Activated T-cell treated with anti-CD3 and anti-CD28 coated beads, Interleukin-2, amount 50 U/mL, for 4 hours (primary cell): ENCODE results near the gene DLGAP3. TPM values are rescaled to one million over a fixed set of nuclear protein-coding genes. Genes with fewer than 3 reads are reported as not detected.

Experiments
- ATAC-seq, 2 donors: fragments of 200-7000 bp; cut with Tn5 transposase; one replicate each; pipeline ENCODE4 v1.10.0; 2021
- DNase-seq: peaks from one replicate; pipeline ENCODE4 v3.0.0-alpha.2; 2020
- H3K27me3 Mint-ChIP-seq: one replicate; pipeline ENCODE4 v1.8.0; 2021; ENCODE audit warnings: low read depth, mixed read lengths
- H3K36me3 Mint-ChIP-seq: one replicate; pipeline ENCODE4 v1.8.0; 2022; ENCODE audit warnings: mixed read lengths; ENCODE audit not compliant: insufficient read depth
- H3K4me1 Mint-ChIP-seq: one replicate; pipeline ENCODE4 v1.8.0; 2021; ENCODE audit warnings: low read depth, mixed read lengths
- H3K4me3 Mint-ChIP-seq: one replicate; pipeline ENCODE4 v1.8.0; 2021; ENCODE audit warnings: mild to moderate bottlenecking, moderate library complexity, mixed read lengths
- H3K9me3 Mint-ChIP-seq: one replicate; pipeline ENCODE4 v1.8.0; 2021; ENCODE audit warnings: mixed read lengths
- total RNA-seq, 3 donors: library from RNA; stranded (reverse); gene quantifications; one replicate each; pipeline ENCODE4 v1.2.1, GENCODE V29; 2021

The DLGAP3 gene
- total RNA-seq, 3 donors from 2014 or later: 0.98 to 1.5 (median 1.0) TPM

GRCh38 chr1:34904236-34905097, 25.0 kb downstream of the DLGAP3 start:
- H3K4me1 Mint-ChIP-seq: no peaks in the 10 kb centered on the region
- no peaks in the 10 kb centered on the region for H3K9me3 Mint-ChIP-seq
- H3K4me3 Mint-ChIP-seq: no peak overlapping the region
- ATAC-seq (no peak), DNase-seq (no peak)
- H3K36me3 Mint-ChIP-seq: no peaks in the 10 kb centered on the region
- peaks cover 12% of the 10 kb centered on the region for H3K27me3 Mint-ChIP-seq

DNA sequence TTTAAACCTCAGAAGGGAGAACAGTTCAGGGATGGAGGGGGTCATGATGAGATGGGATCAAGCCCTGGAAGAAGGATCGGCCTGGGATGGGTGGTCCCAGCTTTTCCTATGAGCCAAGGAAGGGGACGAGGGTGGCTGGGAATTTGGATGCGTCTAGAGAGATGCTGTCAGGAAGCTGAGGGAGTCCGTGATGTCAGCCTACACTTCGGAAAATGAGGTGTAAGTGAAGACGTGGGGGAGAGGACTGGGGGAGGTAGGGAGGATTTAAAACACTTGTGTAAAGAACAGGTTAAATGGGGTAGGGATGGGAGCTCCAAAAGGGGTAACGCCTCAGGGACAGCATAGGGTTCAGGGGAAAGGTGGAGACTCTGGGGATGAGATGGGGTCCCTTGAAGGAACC, 27.5 kb downstream of the DLGAP3 start:
- Mint-ChIP-seq H3K4me1 (no peaks in the 10 kb centered on the region), H3K9me3 (no peaks in the 10 kb centered on the region), H3K4me3 (no peak overlapping the region), H3K36me3 (no peaks in the 10 kb centered on the region), H3K27me3 (peaks cover 11% of the 10 kb centered on the region)
- DNase-seq (no peak), ATAC-seq (no peak)

DNA sequence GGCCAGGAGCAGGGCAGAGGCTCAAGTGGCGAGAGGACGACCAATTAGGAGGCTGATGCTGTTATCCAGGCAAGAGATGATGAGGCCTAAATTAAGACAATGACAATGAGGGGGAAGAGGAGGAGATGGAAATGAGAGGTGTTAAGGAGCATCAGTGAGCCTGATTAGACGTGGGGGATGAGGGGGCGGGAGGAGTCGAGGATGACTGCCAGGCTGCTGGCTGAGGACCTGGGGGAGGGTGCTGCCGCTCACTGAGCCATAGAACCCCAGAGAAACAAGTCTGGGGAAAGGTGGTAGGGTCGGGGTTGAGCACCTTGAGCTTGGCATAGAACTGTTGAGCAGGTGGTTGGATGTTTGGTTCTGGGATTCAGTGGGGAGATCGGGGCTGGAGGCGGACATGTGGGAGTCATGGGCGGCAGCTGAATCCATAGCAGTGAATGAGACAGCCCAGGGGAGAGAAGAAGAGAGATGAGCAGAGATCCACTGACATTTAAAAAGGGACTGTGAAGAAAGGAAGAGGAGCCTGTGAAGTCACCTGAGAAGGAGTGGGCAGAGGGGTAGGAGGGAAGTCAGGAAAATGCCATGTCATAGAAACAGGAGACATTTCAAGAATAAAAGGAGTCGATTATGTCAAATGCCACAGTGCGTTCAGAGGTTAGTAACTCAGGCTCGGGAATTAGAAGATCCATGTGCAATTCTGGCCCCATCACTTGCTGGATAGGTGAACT, 28.5 kb downstream of the DLGAP3 start:
- Mint-ChIP-seq H3K27me3 (peaks cover 10% of the 10 kb centered on the region), H3K36me3 (no peaks in the 10 kb centered on the region), H3K4me3 (no peak overlapping the region), H3K9me3 (no peaks in the 10 kb centered on the region), H3K4me1 (no peaks in the 10 kb centered on the region)
- DNase-seq (no peak), ATAC-seq (no peak)

- no peak for DNase-seq
- no peaks in the 10 kb centered on the region for H3K9me3 Mint-ChIP-seq
- ATAC-seq: no peak
- H3K4me1 Mint-ChIP-seq: no peaks in the 10 kb centered on the region
- no peaks in the 10 kb centered on the region for H3K36me3 Mint-ChIP-seq
- H3K27me3 Mint-ChIP-seq: peaks cover 10% of the 10 kb centered on the region
- H3K4me3 Mint-ChIP-seq: no peak overlapping the region
Measured at GRCh38 chr1:34899906-34900305, 29.5 kb downstream of the DLGAP3 start.

GRCh38 chr1:34899471-34899870, 30.0 kb downstream of the DLGAP3 start:
- DNase-seq (no peak), ATAC-seq (no peak)
- H3K9me3 Mint-ChIP-seq: no peaks in the 10 kb centered on the region
- H3K4me3 Mint-ChIP-seq: no peak overlapping the region
- H3K27me3 Mint-ChIP-seq: peaks cover 10% of the 10 kb centered on the region
- H3K36me3 Mint-ChIP-seq: no peaks in the 10 kb centered on the region
- no peaks in the 10 kb centered on the region for H3K4me1 Mint-ChIP-seq

- ATAC-seq: no peak
- no peaks in the 10 kb centered on the region for H3K4me1 Mint-ChIP-seq
Measured at GRCh38 chr1:34898330-34898761, 31.1 kb downstream of the DLGAP3 start.

GRCh38 chr1:34896612-34897011, 32.8 kb downstream of the DLGAP3 start:
- DNase-seq: no peak
- Mint-ChIP-seq H3K4me1 (no peaks in the 10 kb centered on the region), H3K9me3 (peaks cover 11% of the 10 kb centered on the region), H3K4me3 (no peak overlapping the region), H3K27me3 (peaks cover 7% of the 10 kb centered on the region), H3K36me3 (peaks cover 3% of the 10 kb centered on the region)
- ATAC-seq: no peak

More at GRCh38 chr1:34898330-34898761, 31.1 kb downstream of the DLGAP3 start:
- Mint-ChIP-seq H3K27me3 (peaks cover 10% of the 10 kb centered on the region), H3K4me3 (no peak overlapping the region), H3K9me3 (no peaks in the 10 kb centered on the region), H3K36me3 (no peaks in the 10 kb centered on the region)
- DNase-seq: no peak

GRCh38 chr1:34889705-34890104, 39.7 kb downstream of the DLGAP3 start:
- H3K36me3 Mint-ChIP-seq: peaks cover 3% of the 10 kb centered on the region
- H3K9me3 Mint-ChIP-seq: peaks cover 13% of the 10 kb centered on the region
- no peak overlapping the region for H3K4me3 Mint-ChIP-seq
- peaks cover 29% of the 10 kb centered on the region for H3K27me3 Mint-ChIP-seq
- DNase-seq: no peak
- ATAC-seq: no peak
- H3K4me1 Mint-ChIP-seq: peaks cover 3% of the 10 kb centered on the region

DNA sequence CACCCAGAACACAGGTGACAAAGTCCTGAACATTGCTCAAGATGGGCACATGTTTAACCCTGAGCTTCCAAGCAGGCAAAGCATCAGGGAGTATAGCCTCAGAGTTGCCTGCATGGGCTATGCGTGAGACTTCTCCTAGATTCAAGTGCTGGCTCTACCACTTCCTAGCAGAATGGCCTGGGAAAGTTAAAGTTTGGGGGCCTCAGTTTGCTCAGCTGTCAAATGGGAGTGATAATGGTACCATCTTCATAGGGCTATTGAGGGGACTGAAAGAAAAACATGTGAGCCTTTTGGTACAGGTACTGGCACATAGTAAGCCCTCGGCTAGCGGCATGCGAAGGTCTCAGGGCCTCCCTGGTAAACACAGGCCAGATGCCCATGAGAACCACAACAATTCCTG, 41.9 kb downstream of the DLGAP3 start:
- Mint-ChIP-seq H3K9me3 (peaks cover 12% of the 10 kb centered on the region), H3K27me3 (peaks cover 47% of the 10 kb centered on the region), H3K4me1 (peaks cover 3% of the 10 kb centered on the region), H3K4me3 (no peak overlapping the region), H3K36me3 (peaks cover 3% of the 10 kb centered on the region)
- ATAC-seq (no peak), DNase-seq (no peak)

- DNase-seq (peak; percentile 47), ATAC-seq (peak; percentile 89 to 90)
- peak overlapping the region; percentile 60 for H3K4me3 Mint-ChIP-seq
- no peaks in the 10 kb centered on the region for H3K9me3 Mint-ChIP-seq
- H3K27me3 Mint-ChIP-seq: peaks cover 45% of the 10 kb centered on the region
- H3K4me1 Mint-ChIP-seq: peaks cover 3% of the 10 kb centered on the region
- H3K36me3 Mint-ChIP-seq: no peaks in the 10 kb centered on the region
Measured at GRCh38 chr1:34885405-34886247, 43.8 kb downstream of the DLGAP3 start.

- H3K4me1 Mint-ChIP-seq: peaks cover 3% of the 10 kb centered on the region
- no peaks in the 10 kb centered on the region for H3K36me3 Mint-ChIP-seq
- ATAC-seq (no peak), DNase-seq (no peak)
- peaks cover 45% of the 10 kb centered on the region for H3K27me3 Mint-ChIP-seq
- H3K4me3 Mint-ChIP-seq: peak overlapping the region; percentile 60
- H3K9me3 Mint-ChIP-seq: no peaks in the 10 kb centered on the region
Measured at GRCh38 chr1:34884961-34885360, 44.5 kb downstream of the DLGAP3 start.

DNA sequence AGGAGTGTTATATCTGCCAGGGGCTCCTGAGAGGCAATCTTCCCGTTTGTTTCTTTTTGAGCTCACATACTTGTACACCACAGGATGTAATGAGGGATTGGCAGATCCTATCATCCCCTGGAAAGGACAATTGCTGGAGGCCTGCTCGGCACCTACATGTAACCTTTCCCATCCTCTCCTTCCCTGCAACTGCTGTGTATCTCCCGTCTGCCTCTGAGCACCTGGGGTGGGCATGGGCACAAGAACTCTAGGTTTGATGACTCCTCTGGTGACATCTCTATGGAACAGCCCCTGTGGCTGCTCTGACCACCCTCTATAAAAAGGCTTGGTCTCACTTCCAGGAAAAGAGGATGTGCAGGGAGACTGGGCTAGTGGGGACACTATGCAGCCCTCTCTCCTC, 44.9 kb downstream of the DLGAP3 start:
- Mint-ChIP-seq H3K4me3 (peak overlapping the region; percentile 60), H3K9me3 (no peaks in the 10 kb centered on the region), H3K36me3 (no peaks in the 10 kb centered on the region), H3K4me1 (peaks cover 3% of the 10 kb centered on the region), H3K27me3 (peaks cover 43% of the 10 kb centered on the region)
- DNase-seq (no peak), ATAC-seq (no peak)

GRCh38 chr1:34879230-34879629, 50.2 kb downstream of the DLGAP3 start:
- Mint-ChIP-seq H3K4me3 (no peak overlapping the region), H3K36me3 (no peaks in the 10 kb centered on the region), H3K27me3 (peaks cover 40% of the 10 kb centered on the region), H3K4me1 (no peaks in the 10 kb centered on the region), H3K9me3 (no peaks in the 10 kb centered on the region)
- ATAC-seq: no peak
- no peak for DNase-seq

DNA sequence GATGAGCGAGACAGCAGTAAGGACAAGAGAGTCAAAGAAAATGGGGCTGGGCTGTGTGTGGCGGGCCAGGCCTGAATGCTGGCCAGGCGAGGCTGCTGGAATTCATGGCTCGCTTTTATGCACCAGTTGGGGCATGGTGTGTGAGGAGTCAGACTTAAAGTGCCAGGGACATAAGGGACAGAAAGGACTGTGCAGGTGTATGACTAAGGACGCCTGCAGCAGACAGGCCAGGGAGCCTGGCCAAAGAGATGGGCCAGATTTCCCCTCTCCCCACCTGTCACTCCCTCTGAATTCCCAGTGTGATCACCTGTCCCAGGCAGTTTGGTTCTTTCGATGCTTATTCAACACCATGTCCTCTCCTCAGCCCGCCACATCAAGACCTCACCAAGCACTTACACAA, 53.0 kb downstream of the DLGAP3 start:
- ATAC-seq (no peak), DNase-seq (no peak)
- Mint-ChIP-seq H3K9me3 (no peaks in the 10 kb centered on the region), H3K36me3 (no peaks in the 10 kb centered on the region), H3K4me3 (no peak overlapping the region), H3K4me1 (peaks cover 3% of the 10 kb centered on the region), H3K27me3 (peaks cover 48% of the 10 kb centered on the region)
